VCaP (cell line): ENCODE measurements around the gene TIPRL.

ENCODE experiments used
- H3K27ac ChIP-seq: fragments of 450-650 bp; 2 replicates; pipeline ENCODE4 v1.5.1; 2017
- CTCF ChIP-seq: fragments of 450-650 bp; conservative IDR thresholded peaks from 2 replicates; pipeline ENCODE4 v1.5.1; 2017; ENCODE audit warnings: mild to moderate bottlenecking, moderate library complexity

Gene TIPRL

GRCh38 chr1:168178227-168178637, 530 bp upstream of the TIPRL start:
- H3K27ac ChIP-seq, result peak overlapping the region; percentile 90
- no peak for TF ChIP-seq CTCF

- peak overlapping the region; percentile 90 for H3K27ac ChIP-seq
- no peak for TF ChIP-seq CTCF
Measured at GRCh38 chr1:168179438-168180147, 831 bp downstream of the TIPRL start.

- no peak for TF ChIP-seq CTCF
- peak overlapping the region; percentile 90 for H3K27ac ChIP-seq
Measured at GRCh38 chr1:168180148-168180524, 1.4 kb downstream of the TIPRL start.

GRCh38 chr1:168181063-168181720, 2.4 kb downstream of the TIPRL start:
- H3K27ac ChIP-seq, result peak overlapping the region; percentile 90

- no peak for TF ChIP-seq CTCF
- H3K27ac ChIP-seq, result no peak overlapping the region
Measured at GRCh38 chr1:168187177-168187576, 8.4 kb downstream of the TIPRL start.

- H3K27ac ChIP-seq, result no peak overlapping the region
- no peak for TF ChIP-seq CTCF
Measured at GRCh38 chr1:168190403-168190802, 11.6 kb downstream of the TIPRL start.

GRCh38 chr1:168195199-168196135, 16.7 kb downstream of the TIPRL start:
- TF ChIP-seq CTCF, result no peak
- no peak overlapping the region for H3K27ac ChIP-seq
